Measurements from ENCODE around the gene PTPN14. TPM values are rescaled to one million over a fixed set of nuclear protein-coding genes. Genes with fewer than 3 reads are reported as not detected.

The PTPN14 gene
- polyA plus RNA-seq, 1 donor from 2014 or later, result 0.07 TPM

DNA sequence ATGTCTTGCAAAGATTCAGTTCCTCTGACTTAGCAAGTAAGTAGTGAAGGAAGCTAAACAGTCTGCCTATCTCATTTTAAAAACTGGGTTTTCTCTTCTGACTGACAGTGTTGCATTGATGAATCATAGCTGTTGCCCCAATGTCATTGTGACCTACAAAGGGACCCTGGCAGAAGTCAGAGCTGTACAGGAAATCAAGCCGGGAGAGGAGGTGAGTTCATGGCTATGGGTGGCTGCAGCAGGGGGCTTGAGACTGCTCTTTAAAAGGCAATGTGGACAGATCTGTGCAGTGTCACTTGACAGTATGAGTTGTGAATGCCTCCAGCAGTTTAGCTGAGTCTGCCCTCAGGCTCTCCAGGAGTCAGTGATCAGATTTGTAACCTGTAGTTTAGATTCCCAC lies 223.9 kb downstream of the PTPN14 start:
- H3K36me3 ChIP-seq (ENCODE audit: insufficient read depth, low read length), result no peaks in the 10 kb centered on the region
- no peaks in the 10 kb centered on the region for H3K9me2 ChIP-seq (ENCODE audit: insufficient read depth, low read length)
- no peaks in the 10 kb centered on the region for H3F3A ChIP-seq (ENCODE audit: insufficient read depth, low read length, poor library complexity, severe bottlenecking)
- no peak overlapping the region for H3K27ac ChIP-seq (ENCODE audit: low read length)
- H3K27me3 ChIP-seq (ENCODE audit: insufficient read depth, low read depth, low read length), result no peaks in the 10 kb centered on the region
- TF ChIP-seq MXI1 (conservative IDR thresholded peaks at IDR 0.05; ENCODE audit: poor library complexity, severe bottlenecking), result no peak
- TF ChIP-seq EZH2 (IDR thresholded peaks at IDR 0.05; ENCODE audit: borderline replicate concordance, insufficient read depth, low read length, poor library complexity, severe bottlenecking), result no peak
- no peak for TF ChIP-seq EP300 (conservative IDR thresholded peaks at IDR 0.05; ENCODE audit: poor library complexity, severe bottlenecking)
- TF ChIP-seq, protein P1, sequence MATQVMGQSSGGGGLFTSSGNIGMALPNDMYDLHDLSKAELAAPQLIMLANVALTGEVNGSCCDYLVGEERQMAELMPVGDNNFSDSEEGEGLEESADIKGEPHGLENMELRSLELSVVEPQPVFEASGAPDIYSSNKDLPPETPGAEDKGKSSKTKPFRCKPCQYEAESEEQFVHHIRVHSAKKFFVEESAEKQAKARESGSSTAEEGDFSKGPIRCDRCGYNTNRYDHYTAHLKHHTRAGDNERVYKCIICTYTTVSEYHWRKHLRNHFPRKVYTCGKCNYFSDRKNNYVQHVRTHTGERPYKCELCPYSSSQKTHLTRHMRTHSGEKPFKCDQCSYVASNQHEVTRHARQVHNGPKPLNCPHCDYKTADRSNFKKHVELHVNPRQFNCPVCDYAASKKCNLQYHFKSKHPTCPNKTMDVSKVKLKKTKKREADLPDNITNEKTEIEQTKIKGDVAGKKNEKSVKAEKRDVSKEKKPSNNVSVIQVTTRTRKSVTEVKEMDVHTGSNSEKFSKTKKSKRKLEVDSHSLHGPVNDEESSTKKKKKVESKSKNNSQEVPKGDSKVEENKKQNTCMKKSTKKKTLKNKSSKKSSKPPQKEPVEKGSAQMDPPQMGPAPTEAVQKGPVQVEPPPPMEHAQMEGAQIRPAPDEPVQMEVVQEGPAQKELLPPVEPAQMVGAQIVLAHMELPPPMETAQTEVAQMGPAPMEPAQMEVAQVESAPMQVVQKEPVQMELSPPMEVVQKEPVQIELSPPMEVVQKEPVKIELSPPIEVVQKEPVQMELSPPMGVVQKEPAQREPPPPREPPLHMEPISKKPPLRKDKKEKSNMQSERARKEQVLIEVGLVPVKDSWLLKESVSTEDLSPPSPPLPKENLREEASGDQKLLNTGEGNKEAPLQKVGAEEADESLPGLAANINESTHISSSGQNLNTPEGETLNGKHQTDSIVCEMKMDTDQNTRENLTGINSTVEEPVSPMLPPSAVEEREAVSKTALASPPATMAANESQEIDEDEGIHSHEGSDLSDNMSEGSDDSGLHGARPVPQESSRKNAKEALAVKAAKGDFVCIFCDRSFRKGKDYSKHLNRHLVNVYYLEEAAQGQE (IDR thresholded peaks at IDR 0.05; ENCODE audit: borderline replicate concordance), result no peak
- no peak for TF ChIP-seq RAD21 (conservative IDR thresholded peaks at IDR 0.05)
- TF ChIP-seq SMC3 (conservative IDR thresholded peaks at IDR 0.05; ENCODE audit: poor library complexity), result no peak
- H3K9me3 ChIP-seq (ENCODE audit: low read length), result no peaks in the 10 kb centered on the region
- no peak overlapping the region for H3K9ac ChIP-seq (ENCODE audit: low read length)
- no peak overlapping the region for H3K4me2 ChIP-seq (ENCODE audit: low read length)
- H2AFZ ChIP-seq (ENCODE audit: low read depth, low read length), result no peak overlapping the region
- no peaks in the 10 kb centered on the region for H3K79me2 ChIP-seq (replicated peaks; ENCODE audit: insufficient read depth, low read length)
- H3K4me3 ChIP-seq (ENCODE audit: low read length), result no peak overlapping the region
- no peaks in the 10 kb centered on the region for H4K20me1 ChIP-seq (ENCODE audit: insufficient read depth)

DNA sequence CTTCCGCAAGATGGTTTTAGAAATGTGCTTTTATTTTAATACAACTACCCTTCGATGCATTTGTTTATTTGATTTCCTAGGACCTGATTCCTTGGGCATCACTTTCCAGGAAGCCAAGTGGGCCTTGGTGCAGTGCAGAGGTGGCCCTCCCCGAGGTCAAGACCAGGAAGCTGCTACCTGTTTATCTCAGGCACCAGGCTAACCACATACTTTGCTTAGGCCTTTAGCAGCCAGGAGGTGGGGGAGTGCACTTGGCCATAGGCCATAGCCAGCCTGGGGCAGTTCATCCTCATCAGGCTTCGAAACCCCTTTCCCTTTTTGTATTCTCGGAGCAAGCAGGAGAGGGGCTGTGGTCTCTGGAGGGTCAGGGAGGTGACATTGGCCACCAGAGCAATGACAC lies 225.0 kb downstream of the PTPN14 start:
- H3K9me3 ChIP-seq (ENCODE audit: low read length), result no peaks in the 10 kb centered on the region
- H3K9ac ChIP-seq (ENCODE audit: low read length), result no peak overlapping the region
- no peaks in the 10 kb centered on the region for H3K9me2 ChIP-seq (ENCODE audit: insufficient read depth, low read length)
- no peaks in the 10 kb centered on the region for H3K27me3 ChIP-seq (ENCODE audit: insufficient read depth, low read depth, low read length)
- H4K20me1 ChIP-seq (ENCODE audit: insufficient read depth), result no peaks in the 10 kb centered on the region
- no peak overlapping the region for H2AFZ ChIP-seq (ENCODE audit: low read depth, low read length)
- no peaks in the 10 kb centered on the region for H3K36me3 ChIP-seq (ENCODE audit: insufficient read depth, low read length)
- TF ChIP-seq POLR2AphosphoS5 (IDR thresholded peaks at IDR 0.05) (no peak), MXI1 (conservative IDR thresholded peaks at IDR 0.05; ENCODE audit: poor library complexity, severe bottlenecking) (no peak)
- TF ChIP-seq, protein P2, sequence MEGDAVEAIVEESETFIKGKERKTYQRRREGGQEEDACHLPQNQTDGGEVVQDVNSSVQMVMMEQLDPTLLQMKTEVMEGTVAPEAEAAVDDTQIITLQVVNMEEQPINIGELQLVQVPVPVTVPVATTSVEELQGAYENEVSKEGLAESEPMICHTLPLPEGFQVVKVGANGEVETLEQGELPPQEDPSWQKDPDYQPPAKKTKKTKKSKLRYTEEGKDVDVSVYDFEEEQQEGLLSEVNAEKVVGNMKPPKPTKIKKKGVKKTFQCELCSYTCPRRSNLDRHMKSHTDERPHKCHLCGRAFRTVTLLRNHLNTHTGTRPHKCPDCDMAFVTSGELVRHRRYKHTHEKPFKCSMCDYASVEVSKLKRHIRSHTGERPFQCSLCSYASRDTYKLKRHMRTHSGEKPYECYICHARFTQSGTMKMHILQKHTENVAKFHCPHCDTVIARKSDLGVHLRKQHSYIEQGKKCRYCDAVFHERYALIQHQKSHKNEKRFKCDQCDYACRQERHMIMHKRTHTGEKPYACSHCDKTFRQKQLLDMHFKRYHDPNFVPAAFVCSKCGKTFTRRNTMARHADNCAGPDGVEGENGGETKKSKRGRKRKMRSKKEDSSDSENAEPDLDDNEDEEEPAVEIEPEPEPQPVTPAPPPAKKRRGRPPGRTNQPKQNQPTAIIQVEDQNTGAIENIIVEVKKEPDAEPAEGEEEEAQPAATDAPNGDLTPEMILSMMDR (IDR thresholded peaks at IDR 0.05; ENCODE audit: poor library complexity, severe bottlenecking), result no peak
- TF ChIP-seq, protein P1 (IDR thresholded peaks at IDR 0.05; ENCODE audit: borderline replicate concordance), result no peak
- H3F3A ChIP-seq (ENCODE audit: insufficient read depth, low read length, poor library complexity, severe bottlenecking), result no peaks in the 10 kb centered on the region
- no peak overlapping the region for H3K4me2 ChIP-seq (ENCODE audit: low read length)
- H3K4me3 ChIP-seq (ENCODE audit: low read length), result no peak overlapping the region
- H3K79me2 ChIP-seq (replicated peaks; ENCODE audit: insufficient read depth, low read length), result no peaks in the 10 kb centered on the region
- H3K27ac ChIP-seq (ENCODE audit: low read length), result no peak overlapping the region

All from neural cell (in vitro differentiated cells).